Hepatocyte (in vitro differentiated cells): ENCODE data around the gene GAPVD1. TPM values are rescaled to one million over a fixed set of nuclear protein-coding genes. Genes with fewer than 3 reads are reported as not detected.
A peak's percentile ranks its signal among the peaks of the same experiment; 100 is the strongest.

Source experiments
- DNase-seq: peaks from one replicate; pipeline ENCODE4 v3.0.0-alpha.2; 2016; ENCODE audit warnings: low spot score
- H2AFZ ChIP-seq: fragments of 200-600 bp; sonication (generic); 2 replicates; pipeline ENCODE4 v1.6.0; 2016; ENCODE audit warnings: antibody characterized with exemption, mild to moderate bottlenecking
- H3K27ac ChIP-seq: fragments of 200-600 bp; sonication (generic); 2 replicates; pipeline ENCODE4 v1.5.1; 2016; ENCODE audit warnings: mild to moderate bottlenecking
- H3K27me3 ChIP-seq: fragments of 200-600 bp; sonication (generic); 2 replicates; pipeline ENCODE4 v1.6.1; 2016
- H3K36me3 ChIP-seq: fragments of 200-600 bp; sonication (generic); replicated peaks from 2 replicates; pipeline ENCODE4 v1.5.1; 2016; ENCODE audit warnings: low read depth; ENCODE audit not compliant: insufficient read depth
- H3K4me1 ChIP-seq: fragments of 200-600 bp; sonication (generic); 2 replicates; pipeline ENCODE4 v1.5.1; 2016; ENCODE audit warnings: mild to moderate bottlenecking, moderate library complexity; ENCODE audit not compliant: insufficient read depth
- H3K4me2 ChIP-seq: fragments of 200-600 bp; sonication (generic); 2 replicates; pipeline ENCODE4 v1.6.0; 2016
- H3K4me3 ChIP-seq: fragments of 200-600 bp; sonication (generic); 2 replicates; pipeline ENCODE4 v1.5.1; 2016; ENCODE audit warnings: mild to moderate bottlenecking
- H3K79me2 ChIP-seq: fragments of 200-600 bp; sonication (generic); 2 replicates; pipeline ENCODE4 v1.6.0; 2017; ENCODE audit warnings: mild to moderate bottlenecking
- H3K9me2 ChIP-seq: fragments of 200-600 bp; sonication (generic); replicated peaks from 2 replicates; pipeline ENCODE4 v1.6.0; 2017; ENCODE audit warnings: mild to moderate bottlenecking; ENCODE audit not compliant: insufficient read depth
- H3K9me3 ChIP-seq: fragments of 200-600 bp; sonication (generic); 2 replicates; pipeline ENCODE4 v1.5.1; 2016; ENCODE audit warnings: low read depth, mild to moderate bottlenecking
- H4K20me1 ChIP-seq: fragments of 200-600 bp; sonication (generic); 2 replicates; pipeline ENCODE4 v1.6.0; 2016; ENCODE audit warnings: mild to moderate bottlenecking; ENCODE audit not compliant: insufficient read depth, poor library complexity, severe bottlenecking
- EZH2 ChIP-seq: fragments of 200-600 bp; sonication (generic); IDR thresholded peaks from 2 replicates; pipeline ENCODE4 v1.6.1; 2016; ENCODE audit warnings: antibody characterized with exemption, mild to moderate bottlenecking, borderline replicate concordance
- EZH2phosphoT487 ChIP-seq: fragments of 200-600 bp; sonication (generic); IDR thresholded peaks from one replicate; pipeline ENCODE4 v1.6.1; 2018; ENCODE audit warnings: antibody characterized with exemption, mild to moderate bottlenecking, low read depth, moderate library complexity; ENCODE audit not compliant: unreplicated experiment, severe bottlenecking
- WGBS: methylation state at CpG from one replicate; pipeline ENCODE4 v1.1.6; 2016; ENCODE audit warnings: low lambda C conversion rate; ENCODE audit errors: missing lambda C conversion rate; 5-methylcytosine and 5-hydroxymethylcytosine counted together
- polyA plus RNA-seq: library from polyadenylated mRNA; unstranded; fragments of >200 nt; fragmentation: Nextera tagmentation; extraction: Ambion mirVana; gene quantifications from 2 replicates; pipeline ENCODE4 v1.2.1, GENCODE V29; 2016
- total RNA-seq: library from RNA; depleted of rRNA; stranded (reverse); fragments of >200 nt; gene quantifications from 2 replicates; pipeline ENCODE4 v1.2.3, GENCODE V29; 2014
- TF ChIP-seq, protein P1 (sequence below): fragments of 200-600 bp; sonication (generic); IDR thresholded peaks from 2 replicates; pipeline ENCODE4 v1.5.1; 2016; ENCODE audit warnings: antibody characterized with exemption, mild to moderate bottlenecking; ENCODE audit not compliant: poor library complexity

Gene GAPVD1
- total and polyA plus RNA-seq, 2 experiments from 2014 or later = 25.5 to 44.7 TPM

DNA sequence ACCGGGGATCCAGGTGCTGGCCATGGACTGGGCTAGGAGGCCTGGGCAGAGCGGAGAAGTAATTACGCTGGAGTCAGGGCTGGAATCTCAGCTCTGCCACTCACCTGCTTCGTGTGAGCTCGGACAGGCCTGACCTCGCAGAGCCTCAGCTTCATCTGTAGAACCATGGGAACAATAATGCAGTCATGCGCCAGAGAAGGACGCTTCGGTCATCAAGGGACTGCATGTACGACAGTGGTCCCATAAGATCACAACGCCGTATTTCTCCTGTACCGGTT, 145.1 kb downstream of the GAPVD1 start:
- no peak overlapping the region for H2AFZ ChIP-seq
- H3K79me2 ChIP-seq = no peaks in the 10 kb centered on the region
- TF ChIP-seq EZH2 = no peak
- TF ChIP-seq EZH2phosphoT487 = no peak
- TF ChIP-seq, protein P1, sequence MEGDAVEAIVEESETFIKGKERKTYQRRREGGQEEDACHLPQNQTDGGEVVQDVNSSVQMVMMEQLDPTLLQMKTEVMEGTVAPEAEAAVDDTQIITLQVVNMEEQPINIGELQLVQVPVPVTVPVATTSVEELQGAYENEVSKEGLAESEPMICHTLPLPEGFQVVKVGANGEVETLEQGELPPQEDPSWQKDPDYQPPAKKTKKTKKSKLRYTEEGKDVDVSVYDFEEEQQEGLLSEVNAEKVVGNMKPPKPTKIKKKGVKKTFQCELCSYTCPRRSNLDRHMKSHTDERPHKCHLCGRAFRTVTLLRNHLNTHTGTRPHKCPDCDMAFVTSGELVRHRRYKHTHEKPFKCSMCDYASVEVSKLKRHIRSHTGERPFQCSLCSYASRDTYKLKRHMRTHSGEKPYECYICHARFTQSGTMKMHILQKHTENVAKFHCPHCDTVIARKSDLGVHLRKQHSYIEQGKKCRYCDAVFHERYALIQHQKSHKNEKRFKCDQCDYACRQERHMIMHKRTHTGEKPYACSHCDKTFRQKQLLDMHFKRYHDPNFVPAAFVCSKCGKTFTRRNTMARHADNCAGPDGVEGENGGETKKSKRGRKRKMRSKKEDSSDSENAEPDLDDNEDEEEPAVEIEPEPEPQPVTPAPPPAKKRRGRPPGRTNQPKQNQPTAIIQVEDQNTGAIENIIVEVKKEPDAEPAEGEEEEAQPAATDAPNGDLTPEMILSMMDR = no peak
- H3K9me3 ChIP-seq = no peaks in the 10 kb centered on the region
- no peak overlapping the region for H3K4me2 ChIP-seq
- H4K20me1 ChIP-seq = no peaks in the 10 kb centered on the region
- no peaks in the 10 kb centered on the region for H3K36me3 ChIP-seq
- no peaks in the 10 kb centered on the region for H3K27me3 ChIP-seq
- no peaks in the 10 kb centered on the region for H3K4me1 ChIP-seq
- H3K9me2 ChIP-seq = no peaks in the 10 kb centered on the region
- WGBS = 93% methylated on average over 13 of the region's 13 CpGs
- H3K27ac ChIP-seq = no peak overlapping the region
- H3K4me3 ChIP-seq = no peak overlapping the region
- no peak for DNase-seq

DNA sequence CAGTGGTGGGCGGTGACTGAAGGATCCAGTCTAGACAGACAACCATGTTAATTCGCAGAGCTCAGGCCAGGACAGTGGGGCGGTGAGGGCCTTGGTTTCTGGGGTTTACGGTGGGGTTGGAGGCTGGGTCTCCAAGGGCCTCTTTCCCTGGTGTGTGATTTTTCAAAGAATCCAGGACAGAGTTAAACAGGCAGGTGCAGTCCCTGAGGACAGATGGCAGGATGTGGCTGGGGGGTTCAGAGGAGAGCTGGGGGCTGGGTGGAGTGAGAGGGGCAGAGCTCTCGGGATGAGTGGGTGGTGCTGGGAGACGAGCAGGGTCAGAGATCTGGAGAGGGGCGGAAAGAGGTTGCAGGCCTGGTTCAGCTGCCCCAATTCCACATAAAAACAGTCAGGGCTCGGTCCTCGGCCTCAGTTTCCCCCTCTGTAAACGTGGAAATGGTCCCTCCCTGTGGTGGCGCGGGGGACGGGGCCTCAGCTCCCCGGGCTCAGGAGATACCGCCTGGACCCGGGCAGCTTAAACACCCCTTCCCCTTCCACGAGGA, 145.9 kb downstream of the GAPVD1 start:
- Histone ChIP-seq H4K20me1 (no peaks in the 10 kb centered on the region), H3K27me3 (no peaks in the 10 kb centered on the region), H3K79me2 (no peaks in the 10 kb centered on the region), H3K9me3 (no peaks in the 10 kb centered on the region), H3K27ac (no peak overlapping the region), H3K4me3 (no peak overlapping the region), H2AFZ (peak overlapping the region; percentile 99), H3K36me3 (no peaks in the 10 kb centered on the region), H3K9me2 (no peaks in the 10 kb centered on the region), H3K4me1 (no peaks in the 10 kb centered on the region), H3K4me2 (peak overlapping the region; percentile 99)
- TF ChIP-seq EZH2 = no peak
- TF ChIP-seq, protein P1 = no peak
- TF ChIP-seq EZH2phosphoT487 = no peak
- no peak for DNase-seq
- 53% methylated on average over 15 of the region's 17 CpGs for WGBS

DNA sequence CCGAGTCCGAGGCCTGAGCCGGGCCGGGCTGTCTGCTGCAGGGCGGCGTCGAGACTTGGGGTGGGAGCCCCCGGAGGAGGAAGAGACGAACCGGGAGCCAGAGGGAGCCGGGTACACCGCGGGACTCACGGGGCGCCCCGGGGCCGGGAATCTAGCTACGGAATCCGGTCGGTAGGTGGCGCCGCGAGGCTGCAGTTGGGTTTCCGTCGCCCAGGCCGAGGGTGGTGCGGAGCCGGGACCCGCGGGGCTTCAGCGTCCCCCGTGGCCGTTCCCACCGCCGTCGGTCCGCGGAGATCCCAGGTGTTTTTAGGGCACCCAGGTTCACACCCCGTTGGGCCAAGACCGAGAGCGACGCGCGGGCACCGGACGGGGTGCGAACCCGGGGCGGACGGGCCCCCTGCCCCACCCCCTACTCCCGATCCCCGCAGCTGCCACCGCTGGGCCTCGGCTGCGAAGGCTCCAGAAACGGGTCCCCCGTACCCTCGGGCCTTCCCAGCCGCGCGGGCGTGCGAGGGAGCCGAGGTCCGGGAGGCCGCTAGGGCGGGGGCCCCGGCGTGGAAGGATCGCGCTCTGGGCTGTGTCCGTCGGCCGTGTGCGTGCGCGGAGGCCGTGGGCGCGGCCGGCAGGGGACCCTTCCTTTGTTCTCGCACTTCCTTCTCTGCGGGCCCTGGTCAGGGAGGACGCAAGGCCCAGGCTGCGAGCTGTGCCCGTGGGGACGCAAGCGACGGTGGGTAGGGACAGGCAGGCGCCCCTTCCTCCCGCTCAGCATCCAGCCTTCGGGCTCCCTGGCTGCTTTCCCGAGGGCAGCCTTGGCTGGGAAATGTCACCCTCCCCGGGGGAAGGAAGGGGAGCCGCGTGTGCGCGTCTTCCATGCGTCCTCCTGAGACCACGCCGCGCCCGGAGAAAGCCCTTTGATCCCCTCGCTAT, 146.6 kb downstream of the GAPVD1 start:
- Histone ChIP-seq H3K4me2 (peak overlapping the region; percentile 99), H3K27ac (no peak overlapping the region), H3K9me2 (no peaks in the 10 kb centered on the region), H4K20me1 (no peaks in the 10 kb centered on the region), H2AFZ (peak overlapping the region; percentile 99), H3K79me2 (no peaks in the 10 kb centered on the region), H3K36me3 (no peaks in the 10 kb centered on the region), H3K9me3 (no peaks in the 10 kb centered on the region), H3K4me1 (no peaks in the 10 kb centered on the region), H3K4me3 (peak overlapping the region; percentile 88), H3K27me3 (no peaks in the 10 kb centered on the region)
- TF ChIP-seq, protein P1 = peak; percentile 95
- TF ChIP-seq EZH2 = no peak
- 6% methylated on average over 92 of the region's 104 CpGs for WGBS
- DNase-seq = peak; percentile 90
